Liver (tissue), 9 donors: ENCODE results near the gene MLN. TPM values are rescaled to one million over a fixed set of nuclear protein-coding genes. Genes with fewer than 3 reads are reported as not detected.

ENCODE experiments used
- DNase-seq: peaks from one replicate; pipeline ENCODE4 v3.0.0-alpha.2; 2017; ENCODE audit warnings: low spot score
- H3K27ac ChIP-seq, 2 donors: one replicate each; pipeline ENCODE4 v1.7.0; 2013; ENCODE audit warnings: inconsistent platforms in 2 of 2, low read length in 2 of 2, control low read depth in 1 of 2, low read depth in 1 of 2, mild to moderate bottlenecking in 1 of 2
- H3K27me3 ChIP-seq, 4 donors: one replicate each; pipeline versions ENCODE4 v1.6.1 to v1.7.0; 2013; ENCODE audit warnings: low read length in 3 of 4, inconsistent platforms in 1 of 4, mild to moderate bottlenecking in 1 of 4, moderate library complexity in 1 of 4; ENCODE audit not compliant: control insufficient read depth in 4 of 4, insufficient read depth in 4 of 4
- H3K36me3 ChIP-seq, 4 donors: one replicate each; pipeline versions ENCODE4 v1.6.1 to v1.7.0; 2013; ENCODE audit warnings: low read length in 3 of 4, mild to moderate bottlenecking in 3 of 4, low read depth in 1 of 4, moderate library complexity in 1 of 4; ENCODE audit not compliant: control insufficient read depth in 4 of 4, insufficient read depth in 3 of 4
- H3K4me1 ChIP-seq, 4 donors: one replicate each; pipeline versions ENCODE4 v1.6.1 to v1.7.0; 2013; ENCODE audit warnings: low read length in 3 of 4, mild to moderate bottlenecking in 3 of 4, moderate library complexity in 1 of 4; ENCODE audit not compliant: control insufficient read depth in 4 of 4, insufficient read depth in 4 of 4
- H3K4me3 ChIP-seq, 3 donors: one replicate each; pipeline versions ENCODE4 v1.6.1 to v1.7.0; 2013; ENCODE audit warnings: low read length in 3 of 3, control low read depth in 1 of 3, low read depth in 1 of 3, mild to moderate bottlenecking in 1 of 3
- H3K9ac ChIP-seq, 2 donors: one replicate each; pipeline ENCODE4 v1.7.0; 2013; ENCODE audit warnings: low read length in 2 of 2, mild to moderate bottlenecking in 2 of 2, moderate library complexity in 2 of 2, control low read depth in 1 of 2, low read depth in 1 of 2
- H3K9me3 ChIP-seq, 4 donors: one replicate each; pipeline versions ENCODE4 v1.6.1 to v1.7.0; 2013; ENCODE audit warnings: low read length in 3 of 4; ENCODE audit not compliant: control insufficient read depth in 4 of 4
- EGR1 ChIP-seq, 2 donors: IDR thresholded peaks; 2 replicates each; pipeline ENCODE4 v1.6.1; 2016 to 2018; ENCODE audit warnings: antibody characterized with exemption in 2 of 2, low read depth in 2 of 2
- FOXA1 ChIP-seq: IDR thresholded peaks from 2 replicates; pipeline ENCODE4 v1.6.1; 2016; ENCODE audit warnings: antibody characterized with exemption
- FOXA2 ChIP-seq: IDR thresholded peaks from 2 replicates; pipeline ENCODE4 v1.6.1; 2016; ENCODE audit warnings: antibody characterized with exemption
- GABPA ChIP-seq, 2 donors: IDR thresholded peaks in 1 of 2; conservative IDR thresholded peaks in 1 of 2; 2 replicates each; pipeline ENCODE4 v1.6.1; 2016; ENCODE audit warnings: antibody characterized with exemption in 2 of 2, mild to moderate bottlenecking in 1 of 2, moderate library complexity in 1 of 2
- HNF4A ChIP-seq, 2 donors: conservative IDR thresholded peaks; 2 replicates each; pipeline ENCODE4 v1.6.1; 2016; ENCODE audit warnings: antibody characterized with exemption in 2 of 2, mild to moderate bottlenecking in 2 of 2
- HNF4G ChIP-seq: IDR thresholded peaks from 2 replicates; pipeline ENCODE4 v1.6.1; 2016; ENCODE audit warnings: antibody characterized with exemption
- JUND ChIP-seq, 2 donors: IDR thresholded peaks; 2 replicates each; pipeline ENCODE4 v1.6.1; 2016; ENCODE audit warnings: antibody characterized with exemption in 2 of 2
- NR2F2 ChIP-seq: IDR thresholded peaks from 2 replicates; pipeline ENCODE4 v1.6.1; 2016; ENCODE audit warnings: antibody characterized with exemption
- RAD21 ChIP-seq, 2 donors: IDR thresholded peaks; 2 replicates each; pipeline ENCODE4 v1.6.1; 2016; ENCODE audit warnings: antibody characterized with exemption in 2 of 2, mild to moderate bottlenecking in 2 of 2
- RXRA ChIP-seq, 2 donors: IDR thresholded peaks; 2 replicates each; pipeline ENCODE4 v1.6.1; 2017 to 2018; ENCODE audit warnings: antibody characterized with exemption in 2 of 2, mild to moderate bottlenecking in 1 of 2
- SP1 ChIP-seq: IDR thresholded peaks from 2 replicates; pipeline ENCODE4 v1.6.1; 2018; ENCODE audit warnings: antibody characterized with exemption, mild to moderate bottlenecking
- YY1 ChIP-seq: IDR thresholded peaks from 2 replicates; pipeline ENCODE4 v1.6.1; 2016; ENCODE audit warnings: antibody characterized with exemption, mild to moderate bottlenecking
- WGBS: extraction: QIAGEN DNeasy Blood & Tissue Kit; methylation state at CpG from one replicate; pipeline ENCODE4 v1.1.7; 2013; 5-methylcytosine and 5-hydroxymethylcytosine counted together
- polyA plus RNA-seq, 2 donors: library from polyadenylated mRNA; stranded (reverse) in 1 of 2; unstranded in 1 of 2; fragments of 200-250 nt in 1 of 2; fragments of >200 nt in 1 of 2; fragmentation: Nextera tagmentation in 1 of 2; extraction: Ambion mirVana in 1 of 2; gene quantifications; one replicate each; pipeline versions ENCODE4 v1.2.1 to v1.2.3, GENCODE V29; 2013 to 2015
- total RNA-seq, 2 donors: library from RNA; depleted of rRNA; stranded (reverse); fragments of >200 nt; gene quantifications; one replicate each; pipeline ENCODE4 v1.2.3, GENCODE V29; 2014
- TF ChIP-seq, protein P1 (sequence below): IDR thresholded peaks from 2 replicates; pipeline ENCODE4 v1.6.1; 2016; ENCODE audit warnings: antibody characterized with exemption, mild to moderate bottlenecking
- TF ChIP-seq, protein P2 (sequence below): IDR thresholded peaks from 2 replicates; pipeline ENCODE4 v1.6.1; 2016; ENCODE audit warnings: antibody characterized with exemption
- donor health status: healthy.
- donor health status: healthy.
- donor health status: healthy.
- donor health status: healthy.
- donor health status: healthy.

Gene MLN
- total and polyA plus RNA-seq, 4 donors: not detected

DNA sequence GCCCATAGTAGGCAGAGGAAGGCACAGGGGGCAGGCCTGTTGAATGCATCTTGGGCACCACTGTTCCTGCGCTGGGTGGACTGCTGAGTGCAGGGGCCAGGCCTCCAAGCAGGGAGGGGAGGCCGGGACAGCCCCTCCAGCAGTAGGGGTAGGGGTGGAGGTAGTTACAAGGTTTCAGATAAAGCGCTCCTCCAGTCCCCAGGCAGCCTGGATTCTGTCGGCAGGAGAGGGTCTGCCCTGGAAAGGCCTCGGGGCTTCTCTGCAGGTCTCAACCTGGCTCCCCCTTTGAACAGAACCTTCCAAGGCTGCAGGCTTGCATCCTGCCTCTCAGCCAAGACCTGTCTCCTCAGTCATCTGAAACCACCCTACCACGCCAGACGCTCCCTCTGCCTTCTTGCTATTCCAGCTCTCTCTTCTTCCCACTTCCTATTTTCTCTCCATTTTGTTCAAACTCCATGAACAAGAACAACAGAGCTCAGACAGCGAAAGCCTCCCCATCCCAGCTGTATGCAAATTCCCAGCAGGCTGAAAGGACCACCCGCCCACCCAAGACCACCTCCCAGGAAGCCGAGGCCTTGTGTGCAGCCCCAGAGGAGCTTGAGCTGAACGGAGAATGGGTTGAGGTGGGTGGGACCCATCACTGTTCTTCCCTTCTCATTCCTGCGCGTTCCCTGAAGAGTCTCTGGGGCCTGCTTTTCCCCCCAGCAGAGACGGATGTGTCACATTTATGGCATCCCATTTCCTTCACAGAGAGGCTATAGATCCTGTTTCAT, 1.4 kb downstream of the MLN start:
- Histone ChIP-seq H3K4me3 (no peak overlapping the region), H3K9ac (no peak overlapping the region), H3K27ac (no peak overlapping the region), H3K4me1 (no peaks in the 10 kb centered on the region), H3K36me3 (no peaks in the 10 kb centered on the region), H3K9me3 (no peaks in the 10 kb centered on the region), H3K27me3 (peaks cover 0 to 3% (median 0%) of the 10 kb centered on the region in 4 donors)
- 84% methylated on average over 14 of the region's 14 CpGs for WGBS
- no peak for TF ChIP-seq FOXA2
- no peak for DNase-seq

DNA sequence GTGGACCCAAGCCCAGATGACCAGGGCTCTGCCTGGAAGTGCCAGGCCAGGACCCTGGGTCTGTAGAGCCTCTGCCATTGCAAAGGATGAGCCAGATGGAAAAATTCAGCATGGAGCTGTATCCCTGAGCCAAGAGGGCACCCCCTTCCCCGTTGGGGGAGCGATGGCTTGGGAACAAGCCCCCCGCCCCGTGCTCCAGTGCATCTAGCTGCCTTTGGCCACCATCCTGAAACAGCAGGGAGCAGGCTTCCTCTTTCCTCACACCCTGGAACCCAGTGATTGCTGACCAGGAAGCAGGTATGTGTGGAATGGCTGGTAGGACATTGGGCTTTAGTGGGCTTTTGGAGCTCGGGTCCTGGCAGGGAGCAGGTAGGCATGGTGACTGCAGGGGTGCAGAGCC, 2.2 kb downstream of the MLN start:
- Histone ChIP-seq H3K36me3 (no peaks in the 10 kb centered on the region), H3K9ac (no peak overlapping the region), H3K4me3 (no peak overlapping the region), H3K4me1 (no peaks in the 10 kb centered on the region), H3K27ac (no peak overlapping the region), H3K27me3 (peaks cover 0 to 3% (median 0%) of the 10 kb centered on the region in 4 donors), H3K9me3 (no peaks in the 10 kb centered on the region)
- WGBS: 88% methylated on average over 5 of the region's 5 CpGs
- TF ChIP-seq, protein P1, sequence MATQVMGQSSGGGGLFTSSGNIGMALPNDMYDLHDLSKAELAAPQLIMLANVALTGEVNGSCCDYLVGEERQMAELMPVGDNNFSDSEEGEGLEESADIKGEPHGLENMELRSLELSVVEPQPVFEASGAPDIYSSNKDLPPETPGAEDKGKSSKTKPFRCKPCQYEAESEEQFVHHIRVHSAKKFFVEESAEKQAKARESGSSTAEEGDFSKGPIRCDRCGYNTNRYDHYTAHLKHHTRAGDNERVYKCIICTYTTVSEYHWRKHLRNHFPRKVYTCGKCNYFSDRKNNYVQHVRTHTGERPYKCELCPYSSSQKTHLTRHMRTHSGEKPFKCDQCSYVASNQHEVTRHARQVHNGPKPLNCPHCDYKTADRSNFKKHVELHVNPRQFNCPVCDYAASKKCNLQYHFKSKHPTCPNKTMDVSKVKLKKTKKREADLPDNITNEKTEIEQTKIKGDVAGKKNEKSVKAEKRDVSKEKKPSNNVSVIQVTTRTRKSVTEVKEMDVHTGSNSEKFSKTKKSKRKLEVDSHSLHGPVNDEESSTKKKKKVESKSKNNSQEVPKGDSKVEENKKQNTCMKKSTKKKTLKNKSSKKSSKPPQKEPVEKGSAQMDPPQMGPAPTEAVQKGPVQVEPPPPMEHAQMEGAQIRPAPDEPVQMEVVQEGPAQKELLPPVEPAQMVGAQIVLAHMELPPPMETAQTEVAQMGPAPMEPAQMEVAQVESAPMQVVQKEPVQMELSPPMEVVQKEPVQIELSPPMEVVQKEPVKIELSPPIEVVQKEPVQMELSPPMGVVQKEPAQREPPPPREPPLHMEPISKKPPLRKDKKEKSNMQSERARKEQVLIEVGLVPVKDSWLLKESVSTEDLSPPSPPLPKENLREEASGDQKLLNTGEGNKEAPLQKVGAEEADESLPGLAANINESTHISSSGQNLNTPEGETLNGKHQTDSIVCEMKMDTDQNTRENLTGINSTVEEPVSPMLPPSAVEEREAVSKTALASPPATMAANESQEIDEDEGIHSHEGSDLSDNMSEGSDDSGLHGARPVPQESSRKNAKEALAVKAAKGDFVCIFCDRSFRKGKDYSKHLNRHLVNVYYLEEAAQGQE: no peak
- TF ChIP-seq, protein P2, sequence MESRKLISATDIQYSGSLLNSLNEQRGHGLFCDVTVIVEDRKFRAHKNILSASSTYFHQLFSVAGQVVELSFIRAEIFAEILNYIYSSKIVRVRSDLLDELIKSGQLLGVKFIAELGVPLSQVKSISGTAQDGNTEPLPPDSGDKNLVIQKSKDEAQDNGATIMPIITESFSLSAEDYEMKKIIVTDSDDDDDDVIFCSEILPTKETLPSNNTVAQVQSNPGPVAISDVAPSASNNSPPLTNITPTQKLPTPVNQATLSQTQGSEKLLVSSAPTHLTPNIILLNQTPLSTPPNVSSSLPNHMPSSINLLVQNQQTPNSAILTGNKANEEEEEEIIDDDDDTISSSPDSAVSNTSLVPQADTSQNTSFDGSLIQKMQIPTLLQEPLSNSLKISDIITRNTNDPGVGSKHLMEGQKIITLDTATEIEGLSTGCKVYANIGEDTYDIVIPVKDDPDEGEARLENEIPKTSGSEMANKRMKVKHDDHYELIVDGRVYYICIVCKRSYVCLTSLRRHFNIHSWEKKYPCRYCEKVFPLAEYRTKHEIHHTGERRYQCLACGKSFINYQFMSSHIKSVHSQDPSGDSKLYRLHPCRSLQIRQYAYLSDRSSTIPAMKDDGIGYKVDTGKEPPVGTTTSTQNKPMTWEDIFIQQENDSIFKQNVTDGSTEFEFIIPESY: no peak
- TF ChIP-seq HNF4A (conservative IDR thresholded peaks at IDR 0.05) (no peak), FOXA2 (no peak), YY1 (no peak), JUND (IDR thresholded peaks at IDR 0.05) (no peak), GABPA (IDR thresholded peaks at IDR 0.05 in 1 of 2, conservative IDR thresholded peaks at IDR 0.05 in 1 of 2) (no peak), RXRA (IDR thresholded peaks at IDR 0.05) (no peak)
- DNase-seq: no peak

DNA sequence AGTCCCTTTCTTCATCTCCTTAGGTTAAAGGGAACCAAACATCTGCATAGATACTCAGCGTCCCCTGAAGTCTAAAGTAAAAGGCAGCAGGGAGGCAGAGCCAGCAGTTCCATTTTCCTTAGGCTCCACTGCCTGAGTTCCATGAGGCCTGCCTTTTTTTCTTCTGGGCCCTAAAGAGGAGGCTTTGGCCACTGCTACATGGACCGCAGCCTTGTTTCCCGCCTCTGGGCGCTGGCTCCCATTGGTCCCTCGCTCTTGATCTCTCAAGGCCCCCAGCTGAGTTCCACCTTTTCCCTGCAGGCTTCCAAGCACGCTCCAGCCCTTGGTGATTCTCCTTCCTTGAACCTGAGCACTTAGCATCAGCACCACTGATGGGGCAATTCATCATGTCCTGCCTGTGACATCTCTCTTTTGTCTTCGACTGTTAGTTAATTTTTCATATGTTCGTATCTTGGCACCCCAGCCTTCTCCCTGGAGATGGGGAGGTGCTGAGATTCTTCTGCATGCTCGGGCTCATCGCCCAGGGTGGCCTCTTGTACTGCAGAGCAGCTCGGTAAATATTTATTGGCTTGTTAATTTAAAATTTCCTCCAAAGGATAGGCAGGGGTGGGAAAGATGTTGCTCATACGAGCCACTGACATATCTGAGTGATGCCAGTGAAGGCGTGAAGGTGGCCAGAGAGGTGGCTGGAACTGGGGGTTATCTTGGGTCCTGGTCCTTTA, 3.4 kb downstream of the MLN start:
- no peak for DNase-seq
- WGBS: 89% methylated on average over 13 of the region's 13 CpGs
- no peak overlapping the region for H3K9ac ChIP-seq
- no peaks in the 10 kb centered on the region for H3K36me3 ChIP-seq
- H3K4me3 ChIP-seq: no peak overlapping the region
- no peak overlapping the region for H3K27ac ChIP-seq
- H3K9me3 ChIP-seq: no peaks in the 10 kb centered on the region
- H3K27me3 ChIP-seq: peaks cover 0 to 3% (median 0%) of the 10 kb centered on the region in 4 donors
- no peaks in the 10 kb centered on the region for H3K4me1 ChIP-seq
- no peak for TF ChIP-seq FOXA1
- TF ChIP-seq, protein P2: no peak
- TF ChIP-seq, protein P1: no peak
- TF ChIP-seq JUND (IDR thresholded peaks at IDR 0.05): no peak
- TF ChIP-seq YY1: no peak
- no peak for TF ChIP-seq HNF4A (conservative IDR thresholded peaks at IDR 0.05)
- TF ChIP-seq SP1: no peak
- no peak for TF ChIP-seq HNF4G
- no peak for TF ChIP-seq RXRA (IDR thresholded peaks at IDR 0.05)
- TF ChIP-seq NR2F2: no peak
- TF ChIP-seq FOXA2: no peak
- TF ChIP-seq EGR1 (IDR thresholded peaks at IDR 0.05; ENCODE audit: low read depth in 2 of 2): no peak
- TF ChIP-seq RAD21 (IDR thresholded peaks at IDR 0.05): no peak
